Fibroblast of mammary gland (primary cell): ENCODE measurements around the gene INPP5K.
"Not testable (repeated sequence)": the region's sequence is repeated elsewhere in the genome, so short reads cannot be mapped to it uniquely, and the experiment has no call there.

ENCODE experiments used
- DNase-seq: peaks from one replicate; pipeline ENCODE4 v3.0.0-alpha.2; 2010; ENCODE audit warnings: low read depth
- H3K4me3 ChIP-seq: 2 replicates; pipeline ENCODE4 v1.5.1; 2011; ENCODE audit warnings: low read depth, mild to moderate bottlenecking, low read length, moderate library complexity; ENCODE audit not compliant: control insufficient read depth
- CTCF ChIP-seq: conservative IDR thresholded peaks from 2 replicates; pipeline ENCODE4 v1.5.1; 2011; ENCODE audit warnings: low read depth, low read length, inconsistent platforms; ENCODE audit not compliant: control insufficient read depth, insufficient read depth

Gene INPP5K

DNA sequence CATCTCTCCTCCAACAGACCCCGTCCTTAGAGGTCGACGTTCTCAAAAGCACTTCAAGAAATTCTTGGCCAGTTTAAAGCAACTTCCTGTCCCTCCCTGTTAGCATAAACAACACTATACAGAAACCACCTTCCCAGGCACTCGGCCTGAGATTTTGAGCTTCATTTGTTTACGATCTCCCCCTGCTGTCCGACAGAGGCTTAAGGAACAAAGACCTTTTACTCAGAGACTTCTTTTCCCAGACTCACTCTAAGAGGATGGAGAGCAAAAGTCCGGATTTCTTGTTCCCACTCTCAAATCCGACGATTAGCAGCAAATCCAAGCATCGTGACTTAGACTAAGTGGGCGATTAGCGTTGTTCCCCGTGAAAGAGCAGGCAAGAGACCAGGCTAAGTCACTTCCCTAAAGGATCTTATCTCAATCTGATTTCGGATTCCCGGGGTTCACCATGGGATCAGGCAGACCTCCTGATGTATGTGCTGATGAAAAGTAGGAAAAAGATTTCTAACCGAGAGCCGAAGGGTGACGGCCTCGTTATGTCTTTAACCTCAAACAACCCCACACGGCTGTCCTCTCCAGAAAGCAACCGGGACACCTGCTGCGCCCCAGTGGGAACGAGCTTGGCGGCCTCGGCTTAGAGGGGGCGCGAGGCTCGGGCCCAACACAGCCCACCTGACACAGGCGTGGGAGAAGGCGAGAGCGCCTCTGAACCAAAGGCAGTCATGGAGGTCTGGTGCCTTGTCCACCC, 598 bp downstream of the INPP5K start:
- peak; percentile 70 for TF ChIP-seq CTCF
- H3K4me3 ChIP-seq: peak overlapping the region; percentile 78
- DNase-seq: peak; percentile 87

DNA sequence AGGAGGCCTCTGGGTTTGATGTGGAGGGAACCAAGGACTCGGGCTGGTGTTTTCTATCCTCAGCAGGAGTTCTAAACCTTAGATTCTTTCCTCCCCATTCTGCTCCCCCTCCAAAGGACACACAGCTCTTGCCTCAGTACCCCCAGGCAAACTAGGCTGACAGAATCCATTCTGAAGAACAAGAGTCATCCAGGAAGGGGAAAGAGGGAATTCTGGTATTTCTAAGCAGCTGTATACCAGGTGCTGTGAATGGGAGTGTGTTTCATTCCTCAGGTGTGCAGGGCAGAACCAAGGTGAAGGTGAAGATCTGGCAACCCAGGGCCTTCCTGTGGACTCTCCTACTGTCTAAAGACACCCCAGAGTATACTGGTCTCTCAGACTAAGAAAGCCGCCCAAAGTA, 4.1 kb downstream of the INPP5K start:
- H3K4me3 ChIP-seq: no peak overlapping the region
- no peak for TF ChIP-seq CTCF
- DNase-seq: no peak

GRCh38 chr17:1511756-1512321, 4.6 kb downstream of the INPP5K start:
- no peak overlapping the region for H3K4me3 ChIP-seq
- peak; percentile 37 for DNase-seq
- TF ChIP-seq CTCF: no peak

GRCh38 chr17:1511290-1511689, 5.1 kb downstream of the INPP5K start:
- DNase-seq: no peak
- no peak for TF ChIP-seq CTCF
- H3K4me3 ChIP-seq: no peak overlapping the region

- no peak for DNase-seq
- no peak overlapping the region for H3K4me3 ChIP-seq
- no peak for TF ChIP-seq CTCF
Measured at GRCh38 chr17:1509290-1509881, 7.0 kb downstream of the INPP5K start.

DNA sequence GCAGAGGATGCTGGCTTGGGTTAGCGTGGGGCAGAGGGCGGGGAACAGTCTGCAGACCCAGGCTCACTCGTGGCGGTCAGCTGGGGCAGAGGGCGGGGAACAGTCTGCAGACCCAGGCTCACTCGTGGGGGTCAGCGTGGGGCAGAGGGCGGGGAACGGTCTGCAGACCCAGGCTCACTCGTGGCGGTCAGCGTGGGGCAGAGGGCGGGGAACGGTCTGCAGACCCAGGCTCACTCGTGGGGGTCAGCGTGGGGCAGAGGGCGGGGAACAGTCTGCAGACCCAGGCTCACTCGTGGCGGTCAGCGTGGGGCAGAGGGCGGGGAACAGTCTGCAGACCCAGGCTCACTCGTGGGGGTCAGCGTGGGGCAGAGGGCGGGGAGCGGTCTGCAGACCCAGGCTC, 7.7 kb downstream of the INPP5K start:
- DNase-seq, H3K4me3 ChIP-seq: not testable (repeated sequence)

DNA sequence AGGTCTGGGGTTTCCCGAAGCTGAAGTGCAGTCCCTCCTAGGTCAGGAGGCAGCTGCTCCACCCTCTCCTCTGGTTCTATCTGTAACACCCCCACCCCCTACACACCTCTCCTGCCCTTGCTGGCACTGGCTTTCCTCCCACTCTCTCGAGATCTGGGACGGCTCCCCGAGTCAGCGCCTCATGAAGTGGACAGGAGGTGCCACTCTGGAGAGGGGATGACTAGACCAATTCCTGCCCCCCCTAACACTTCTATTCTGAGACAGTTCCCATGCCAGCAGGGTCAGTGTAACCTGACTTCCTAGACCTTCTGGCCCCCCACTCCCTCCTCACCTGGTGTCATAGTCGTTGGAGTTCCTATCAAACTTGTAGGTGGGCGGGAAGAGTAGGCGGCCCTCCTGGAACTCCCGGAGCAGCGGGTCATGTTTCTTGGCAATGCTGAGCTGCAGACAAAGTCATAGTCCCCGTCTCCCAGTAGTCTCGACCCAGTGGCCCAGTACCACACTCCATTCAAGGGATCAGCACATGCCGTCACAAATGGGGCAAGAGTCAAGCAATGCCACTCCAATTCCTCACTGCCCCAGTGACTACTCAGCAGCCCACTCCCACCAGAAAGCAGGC, 9.7 kb downstream of the INPP5K start:
- no peak for DNase-seq
- no peak for TF ChIP-seq CTCF
- H3K4me3 ChIP-seq: no peak overlapping the region
